Skin epidermis (tissue), 12 donors: ENCODE measurements around the gene DLGAP1.

Experiments
- H3K27ac ChIP-seq, 21 experiments: fragments of 200-600 bp; sonication (generic) in 11 of 21; one replicate each; pipeline ENCODE4 v1.5.0; 2020; ENCODE audit warnings: mild to moderate bottlenecking in 3 of 21, inconsistent platforms in 2 of 21, moderate library complexity in 2 of 21
- H3K4me3 ChIP-seq, 7 experiments: fragments of 200-600 bp; sonication (generic) in 2 of 7; one replicate each; pipeline ENCODE4 v1.5.0; 2020; ENCODE audit warnings: inconsistent platforms in 2 of 7, mild to moderate bottlenecking in 2 of 7, moderate library complexity in 1 of 7

The DLGAP1 gene

DNA sequence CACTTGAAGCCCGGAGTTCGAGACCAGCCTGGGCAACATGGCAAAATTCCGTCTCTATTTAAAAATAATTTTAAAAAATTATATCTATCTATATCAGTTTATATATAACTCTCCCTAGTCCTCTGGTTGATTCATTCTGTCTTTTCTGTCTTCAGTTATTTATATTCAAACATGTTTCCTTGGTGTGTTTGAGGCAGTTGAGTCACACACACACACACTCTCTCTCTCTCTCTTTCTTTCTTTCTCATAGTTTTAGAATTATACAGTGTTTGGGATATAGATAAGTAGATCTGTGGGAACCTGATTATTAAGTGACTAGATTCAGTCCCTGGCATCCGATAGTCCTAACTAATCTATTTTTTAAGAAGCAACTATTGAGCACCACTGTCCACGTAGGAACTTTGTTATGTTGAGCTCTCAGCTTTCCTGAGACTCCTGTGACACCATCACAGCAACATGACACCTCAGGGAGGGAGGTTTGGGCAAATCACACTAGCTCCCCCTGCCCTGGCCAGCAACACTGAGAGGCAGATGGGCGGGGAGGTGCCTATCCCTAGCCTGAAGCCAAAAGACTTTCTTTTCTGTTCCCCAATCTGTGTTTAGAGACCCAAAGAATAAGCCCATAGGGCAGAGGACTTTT is 482.7 kb downstream of the DLGAP1 start:
- no peak overlapping the region for H3K27ac ChIP-seq

DNA sequence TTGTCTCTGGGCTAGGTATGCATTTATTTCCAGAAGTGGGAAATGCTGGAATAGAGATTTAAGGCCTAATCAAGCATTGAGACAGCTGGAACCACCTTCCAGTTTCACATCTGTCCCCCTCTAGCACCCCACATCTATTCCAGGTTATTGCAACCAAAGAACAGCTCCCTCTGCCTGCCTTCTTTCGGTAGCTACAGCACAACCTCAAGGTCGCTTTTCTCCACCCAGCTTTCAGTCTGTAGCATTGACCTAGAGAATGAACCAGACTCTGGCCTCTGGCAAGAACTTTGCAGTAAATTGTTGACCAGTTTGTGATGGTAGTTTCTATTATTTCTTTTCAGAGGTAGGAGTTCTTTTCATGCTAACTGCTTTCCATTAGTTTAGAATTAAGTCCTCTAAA is 484.2 kb downstream of the DLGAP1 start:
- Histone ChIP-seq H3K27ac (no peak overlapping the region), H3K4me3 (no peak overlapping the region)

More for the DNA sequence above, 482.7 kb downstream of the DLGAP1 start:
- no peak overlapping the region for H3K4me3 ChIP-seq

DNA sequence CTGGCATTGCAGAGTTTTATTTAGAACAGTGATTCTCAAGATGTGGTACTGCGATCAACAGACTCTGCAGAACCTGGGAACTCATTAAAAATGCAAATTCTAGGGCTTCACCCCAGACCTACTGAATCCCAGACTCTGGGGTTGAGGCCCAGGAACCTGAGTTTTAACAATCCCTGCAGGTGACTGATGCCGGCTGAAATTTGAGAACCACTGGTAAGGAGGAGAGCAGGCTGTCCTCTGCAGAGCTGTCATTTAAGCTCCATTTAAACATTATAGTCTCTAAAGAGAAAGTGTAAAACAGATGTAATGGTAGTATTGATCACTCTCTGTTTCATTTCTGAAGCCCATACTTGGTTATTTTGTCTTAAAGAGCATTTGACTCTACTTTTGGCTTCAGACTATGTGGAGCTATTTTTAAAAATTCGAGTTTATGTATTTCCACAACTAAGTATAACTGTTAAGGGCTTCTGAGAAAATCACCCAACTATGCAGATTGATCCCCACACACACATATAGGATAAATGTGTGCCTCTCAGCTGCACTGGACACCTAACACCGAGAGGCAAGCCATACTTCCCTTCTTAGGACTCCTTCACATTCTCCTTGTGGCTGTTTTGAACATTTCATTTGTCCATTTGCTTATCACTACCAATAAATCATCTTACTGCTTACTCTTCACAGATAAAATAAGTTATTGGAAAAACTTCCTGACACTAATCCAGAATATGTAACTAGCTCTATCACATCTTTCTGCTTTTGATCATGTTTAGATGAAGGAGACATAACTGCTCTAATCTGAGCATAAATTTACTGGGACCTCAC is 487.5 kb downstream of the DLGAP1 start:
- Histone ChIP-seq H3K4me3 (no peak overlapping the region), H3K27ac (no peak overlapping the region)

DNA sequence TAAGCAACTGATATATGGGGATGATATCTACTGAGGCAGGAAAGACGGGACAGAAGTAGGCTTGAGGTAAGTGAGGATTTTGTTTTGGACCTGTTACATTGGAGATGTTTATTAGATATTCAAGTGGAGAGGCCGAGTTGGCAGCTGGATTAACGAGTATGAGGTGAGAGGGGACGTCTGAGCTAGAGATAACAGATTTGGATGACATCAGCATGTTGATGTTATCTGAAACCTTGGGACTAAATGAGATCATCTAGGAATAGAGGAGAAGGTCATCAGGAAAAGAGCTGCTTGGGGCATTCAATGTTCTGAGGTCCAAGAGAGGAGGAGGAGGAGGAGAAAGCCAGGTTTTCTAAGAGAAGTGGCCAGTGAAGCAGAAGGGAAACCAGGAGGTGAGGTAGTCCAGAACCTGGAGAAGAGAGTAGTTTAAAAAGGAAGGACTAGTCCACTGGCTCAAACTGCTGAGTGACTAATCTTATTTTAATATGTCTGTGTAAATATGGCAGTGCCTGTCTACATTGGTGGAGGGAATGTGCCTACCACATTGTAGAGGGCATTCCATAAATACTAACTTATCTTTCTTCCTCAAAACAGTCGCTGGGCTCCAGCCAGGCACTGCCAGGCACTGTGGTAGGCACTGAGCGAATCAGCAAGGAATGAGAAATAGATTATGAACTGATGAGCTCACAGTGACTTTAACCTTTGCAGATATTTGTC is 488.3 kb downstream of the DLGAP1 start:
- Histone ChIP-seq H3K27ac (no peak overlapping the region), H3K4me3 (no peak overlapping the region)

DNA sequence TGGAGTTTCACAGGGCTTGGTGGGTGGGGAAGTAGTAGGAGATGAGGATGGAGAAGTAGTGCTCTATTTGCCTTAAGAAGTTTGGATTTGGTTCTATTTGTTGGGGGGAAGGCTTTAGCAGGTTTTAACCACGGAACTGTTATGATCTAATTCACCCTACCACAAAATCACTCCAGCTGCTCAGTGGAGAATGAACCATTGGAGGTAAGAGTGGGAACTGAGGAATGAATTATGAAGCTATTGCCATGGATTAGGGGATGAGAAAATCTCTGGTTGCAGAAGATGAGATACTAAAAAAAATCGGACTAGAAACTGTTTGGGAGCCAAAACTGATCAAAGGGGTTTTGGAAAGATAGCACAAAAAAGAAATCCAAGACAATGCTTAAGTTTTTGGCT is 488.9 kb downstream of the DLGAP1 start:
- H3K27ac ChIP-seq: no peak overlapping the region

DNA sequence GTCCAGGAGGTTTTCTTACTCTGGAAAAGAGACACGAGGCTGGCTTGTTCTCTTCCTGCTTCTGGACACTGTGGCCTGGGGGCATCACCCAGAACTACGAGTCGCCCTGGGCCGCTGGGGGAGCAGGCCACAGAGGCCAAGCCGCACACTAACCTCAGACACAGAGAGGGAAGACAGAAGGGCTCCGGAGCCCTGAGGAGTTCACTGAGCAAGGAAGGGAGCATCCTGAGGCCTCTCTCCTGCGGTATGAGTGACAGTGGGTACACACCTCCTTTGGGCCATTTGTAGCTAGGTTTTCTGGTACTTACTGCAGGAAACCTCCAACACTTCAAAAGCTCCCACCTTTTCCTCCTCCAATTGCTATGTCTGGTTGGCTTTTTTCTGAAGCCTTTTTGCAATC is 494.1 kb downstream of the DLGAP1 start:
- no peak overlapping the region for H3K27ac ChIP-seq
- no peak overlapping the region for H3K4me3 ChIP-seq

More for the DNA sequence above, 488.9 kb downstream of the DLGAP1 start:
- H3K4me3 ChIP-seq: no peak overlapping the region

DNA sequence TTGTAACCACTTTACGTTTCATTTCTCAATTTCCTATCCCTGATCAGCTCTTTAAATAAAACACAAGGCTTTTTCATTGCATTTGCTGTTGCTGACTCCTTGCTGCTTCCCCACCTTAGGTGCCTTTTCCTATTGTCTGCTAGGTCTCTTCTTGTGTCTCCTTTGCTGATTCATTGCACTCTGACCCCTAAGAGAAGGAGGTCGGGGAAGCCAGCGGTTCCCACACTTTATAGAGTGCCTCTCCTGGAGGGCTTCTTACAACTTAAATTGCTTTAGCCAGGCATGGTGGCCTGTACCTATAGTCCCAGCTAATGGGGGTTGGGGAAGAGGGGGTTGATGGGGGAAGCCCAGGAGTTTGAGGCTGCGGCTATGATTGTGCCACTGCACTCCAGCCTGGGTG is 495.0 kb downstream of the DLGAP1 start:
- H3K4me3 ChIP-seq: no peak overlapping the region
- H3K27ac ChIP-seq: no peak overlapping the region

DNA sequence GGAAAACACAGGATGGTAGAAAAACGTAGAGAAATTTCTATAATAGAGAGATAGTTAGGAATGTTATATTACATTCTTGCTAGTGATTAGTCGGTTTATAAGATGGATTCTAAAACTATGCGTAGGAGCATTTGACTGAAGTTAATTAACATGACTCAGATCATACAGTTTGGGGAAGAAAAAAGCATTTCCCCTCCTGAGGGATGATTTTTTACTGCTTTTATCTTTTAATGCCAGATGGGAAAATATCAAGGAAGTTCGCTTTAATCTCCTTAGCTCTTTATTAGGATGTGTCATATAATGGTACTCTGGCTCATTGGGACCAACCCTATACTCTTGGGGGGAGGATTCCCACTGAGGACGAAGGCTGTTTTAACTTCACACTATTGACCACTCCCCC is 503.1 kb downstream of the DLGAP1 start:
- H3K4me3 ChIP-seq: no peak overlapping the region
- no peak overlapping the region for H3K27ac ChIP-seq

DNA sequence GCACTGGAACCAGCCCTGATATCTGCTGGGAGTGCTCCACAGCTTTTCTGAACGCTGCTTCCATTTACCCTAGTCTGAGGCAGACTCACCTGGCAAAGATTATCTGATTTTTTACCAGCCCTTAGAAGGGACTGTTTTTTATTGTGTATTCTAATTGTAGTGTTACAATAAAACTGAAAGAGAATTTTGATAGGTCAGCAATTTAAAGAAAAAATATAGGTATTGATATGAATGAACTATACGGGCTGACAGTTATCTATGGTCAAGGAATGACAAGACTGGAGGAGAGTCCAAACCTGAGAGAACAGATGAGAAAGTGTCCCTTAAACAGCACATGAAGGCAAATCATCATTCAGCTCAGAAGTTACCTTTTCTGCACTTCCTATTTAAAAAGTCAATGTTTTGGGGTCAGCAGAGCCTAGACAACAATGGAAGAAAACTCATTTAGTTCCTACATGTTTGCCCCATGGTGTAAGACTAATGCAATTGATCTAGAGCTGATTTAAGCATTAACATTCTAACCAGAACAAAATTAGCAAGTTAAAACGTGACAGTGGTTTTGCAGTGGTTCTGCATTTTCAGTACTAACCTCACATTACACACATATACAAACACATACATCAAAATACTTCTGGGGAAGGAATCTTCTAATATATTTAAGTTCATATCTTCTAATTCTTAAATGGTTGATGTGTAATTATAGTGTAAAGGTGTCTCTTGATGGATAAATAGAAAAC is 504.3 kb downstream of the DLGAP1 start:
- Histone ChIP-seq H3K4me3 (no peak overlapping the region), H3K27ac (no peak overlapping the region)

DNA sequence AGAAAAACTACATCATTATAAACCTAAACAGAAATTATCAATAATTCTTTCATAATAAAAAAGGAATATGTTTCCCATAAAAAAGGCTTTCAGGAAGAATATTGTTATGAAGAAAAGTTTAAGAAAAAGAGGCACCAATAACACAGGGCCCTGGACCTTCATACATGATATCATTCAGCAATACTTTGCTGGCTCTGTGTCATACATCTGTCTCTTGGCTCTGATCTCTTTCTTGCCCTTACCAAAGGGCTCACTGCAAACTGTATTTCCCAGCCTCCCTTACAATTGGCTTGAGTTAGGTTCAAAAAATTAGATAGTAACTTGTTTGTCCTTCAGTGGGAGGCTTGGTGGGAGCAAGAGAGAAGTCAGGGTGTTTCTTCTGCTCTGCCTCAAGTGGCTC is 506.1 kb downstream of the DLGAP1 start:
- no peak overlapping the region for H3K27ac ChIP-seq
- H3K4me3 ChIP-seq: no peak overlapping the region

DNA sequence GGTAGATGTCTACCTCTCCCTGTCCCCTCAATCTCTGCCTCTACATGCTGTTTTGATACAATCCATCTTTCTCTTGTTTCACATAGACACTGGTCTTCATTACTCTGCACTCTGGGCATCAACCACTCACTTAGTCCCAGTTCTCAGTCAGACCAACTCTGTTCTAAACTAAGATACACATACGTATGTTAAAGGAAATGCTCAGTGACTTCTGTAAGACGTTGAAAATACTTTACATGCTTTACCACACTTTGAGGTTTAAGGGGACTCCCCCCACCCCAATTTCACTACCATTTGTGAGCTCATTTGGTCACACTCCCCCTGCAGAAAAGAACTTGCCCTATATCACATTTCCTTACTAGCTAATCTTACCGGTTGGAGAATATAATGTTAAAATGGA is 507.7 kb downstream of the DLGAP1 start:
- no peak overlapping the region for H3K27ac ChIP-seq
- no peak overlapping the region for H3K4me3 ChIP-seq

DNA sequence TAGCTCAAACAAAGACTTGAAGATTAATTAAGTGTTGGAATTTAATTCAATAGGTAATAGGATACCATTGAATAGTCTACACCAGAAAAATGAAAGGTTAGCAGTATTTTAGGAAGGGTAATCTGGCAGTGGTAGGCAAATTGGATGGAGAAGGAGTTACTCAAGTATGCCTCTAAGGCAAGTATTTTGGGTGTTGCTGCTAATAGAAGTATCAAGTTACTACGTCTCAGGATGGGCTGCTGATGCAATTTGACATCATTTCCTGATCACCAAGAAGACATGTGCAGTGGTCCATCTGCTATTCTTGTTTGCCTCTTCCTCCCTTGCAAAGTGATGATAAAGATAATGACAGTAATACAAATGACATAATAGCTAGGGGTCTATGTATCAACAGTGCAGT is 519.8 kb downstream of the DLGAP1 start:
- Histone ChIP-seq H3K27ac (no peak overlapping the region), H3K4me3 (no peak overlapping the region)

DNA sequence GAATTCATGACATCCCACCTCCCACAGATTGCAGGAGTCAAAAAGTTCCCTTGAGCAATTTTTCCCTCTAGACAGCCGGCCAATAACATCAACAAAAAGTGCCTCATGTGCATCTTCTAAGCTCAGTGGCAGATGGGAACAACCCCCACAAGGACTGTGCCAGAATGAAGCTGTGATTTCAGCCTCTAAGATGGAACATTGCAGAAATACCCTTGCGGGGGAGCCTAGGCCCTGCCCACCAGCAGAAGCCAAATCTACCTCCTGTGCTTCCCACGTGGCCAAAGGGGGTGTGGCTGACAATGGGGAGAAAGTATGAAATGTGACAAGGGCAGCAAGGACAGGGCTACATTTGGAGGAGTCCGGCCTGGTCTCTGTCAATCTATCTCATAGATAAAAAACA is 522.8 kb downstream of the DLGAP1 start:
- Histone ChIP-seq H3K4me3 (no peak overlapping the region), H3K27ac (no peak overlapping the region)

DNA sequence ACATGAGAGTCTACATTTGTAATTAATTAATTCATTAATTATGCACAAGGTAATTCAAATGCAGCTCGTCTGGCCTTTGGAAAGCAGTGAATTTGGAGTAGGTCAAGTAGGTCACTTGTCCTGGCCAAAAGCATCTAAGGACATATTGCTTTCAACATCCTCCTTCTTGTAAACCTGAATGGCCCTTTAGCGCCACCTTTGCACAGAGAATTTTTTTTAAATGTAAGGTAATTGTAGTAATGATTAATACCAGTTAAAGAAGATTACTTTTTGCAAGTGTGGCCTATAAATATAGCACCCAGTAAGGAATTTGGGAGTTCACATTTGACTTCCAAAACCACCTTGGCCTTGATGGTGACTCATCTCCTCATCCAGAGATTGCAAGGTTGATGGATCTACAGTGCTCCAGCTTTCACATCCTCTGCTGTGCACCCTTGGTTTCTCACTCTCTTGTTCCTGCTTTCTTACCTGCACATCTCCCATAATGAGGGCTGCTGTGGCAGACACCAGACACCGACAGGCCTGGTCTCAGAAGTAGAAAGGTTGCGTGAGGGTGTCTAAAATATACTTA is 523.5 kb downstream of the DLGAP1 start:
- Histone ChIP-seq H3K27ac (no peak overlapping the region), H3K4me3 (no peak overlapping the region)

DNA sequence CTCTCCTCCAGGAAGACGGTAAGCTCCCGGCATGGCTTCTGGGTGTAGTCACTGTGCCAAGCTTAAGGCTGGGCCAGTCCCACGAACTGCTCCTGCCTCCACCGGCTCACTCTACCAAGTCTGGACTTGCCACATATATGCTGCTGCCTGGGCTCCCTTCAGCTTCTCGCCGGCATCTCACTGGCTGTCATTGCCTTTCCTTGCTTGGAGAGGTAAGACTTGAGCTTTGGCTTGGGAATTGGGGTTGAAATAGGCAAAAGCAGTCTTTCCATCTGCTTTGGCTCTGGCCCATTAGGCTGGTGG is 524.1 kb downstream of the DLGAP1 start:
- Histone ChIP-seq H3K4me3 (no peak overlapping the region), H3K27ac (no peak overlapping the region)

DNA sequence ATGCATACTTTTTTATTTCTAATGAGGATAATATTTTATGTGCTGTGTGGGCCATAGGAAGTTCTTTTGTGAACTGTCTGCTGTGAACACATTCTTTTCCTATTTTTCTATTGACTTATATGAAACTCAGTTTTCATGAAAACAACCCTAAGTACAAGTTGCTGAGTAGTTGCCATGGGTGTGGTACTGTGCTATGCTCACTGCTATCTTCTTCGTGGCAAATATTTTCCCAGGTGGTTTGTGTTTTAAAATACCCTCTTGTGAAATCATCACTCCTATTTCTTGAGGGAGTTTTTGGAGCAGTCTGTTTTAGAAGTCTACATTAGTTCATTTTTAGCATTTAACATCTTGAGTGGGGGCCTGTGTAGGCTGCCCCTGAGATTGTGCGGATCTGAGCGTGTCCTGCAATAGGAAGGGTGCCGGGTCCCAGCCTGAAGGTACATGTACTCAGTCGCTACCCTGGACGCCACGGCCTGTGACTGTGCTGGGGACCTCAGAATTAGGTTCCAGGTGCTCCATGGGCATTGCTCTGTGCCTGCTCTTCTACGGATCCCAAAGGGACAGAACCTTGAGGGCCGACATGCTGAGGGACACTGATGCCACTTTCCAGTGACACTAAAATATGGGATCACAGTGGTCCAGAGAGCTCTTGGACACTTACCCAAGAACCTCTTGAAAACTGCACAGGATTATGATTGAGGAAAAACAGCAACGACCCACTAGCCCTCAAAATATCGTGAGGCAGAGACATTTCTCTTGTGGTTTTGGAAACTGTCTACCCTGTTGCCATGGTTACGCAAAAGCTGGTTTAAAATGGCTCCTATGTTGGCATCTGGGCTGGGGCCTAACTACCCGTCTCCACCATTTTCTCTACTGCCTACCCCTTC is 524.7 kb downstream of the DLGAP1 start:
- Histone ChIP-seq H3K4me3 (no peak overlapping the region), H3K27ac (no peak overlapping the region)

DNA sequence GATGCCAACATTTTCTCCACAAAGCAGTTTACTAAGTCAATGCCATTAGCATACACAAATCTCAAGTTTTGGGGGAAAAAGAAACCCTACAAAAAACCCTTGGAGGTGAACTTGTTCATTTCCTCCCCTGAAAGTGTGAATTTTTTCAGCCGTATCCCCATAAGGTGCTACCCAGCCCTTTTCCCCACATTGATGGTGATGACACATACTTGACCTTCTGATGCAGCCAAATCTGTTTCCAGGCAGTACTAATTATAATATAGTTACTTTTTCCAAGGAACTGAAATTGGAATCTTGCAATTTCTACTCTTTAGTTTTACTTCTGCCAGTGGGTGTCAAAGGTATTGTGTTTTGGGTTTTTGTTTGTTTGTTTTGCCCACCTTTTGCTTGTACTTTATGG is 530.7 kb downstream of the DLGAP1 start:
- Histone ChIP-seq H3K27ac (peak overlapping the region in 1 of 21 experiments; percentile 40), H3K4me3 (no peak overlapping the region)

DNA sequence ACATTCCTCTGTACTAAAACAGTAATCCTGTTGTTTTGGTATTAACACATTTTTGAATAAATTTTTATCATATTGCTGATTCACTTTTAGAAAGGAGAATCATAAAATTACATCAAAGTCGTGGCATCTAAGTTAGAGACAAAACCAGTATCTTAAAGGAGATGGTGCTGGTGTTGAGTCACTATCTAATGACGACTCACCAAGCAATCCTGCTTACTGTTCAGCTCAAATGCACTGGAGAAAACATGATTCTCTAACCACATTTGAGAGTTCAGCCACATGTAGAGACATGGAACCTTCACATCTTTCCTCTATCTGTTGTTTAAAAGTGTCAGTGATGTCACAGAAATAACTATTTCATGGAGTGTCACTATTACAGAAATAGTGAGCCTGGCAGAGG is 531.4 kb downstream of the DLGAP1 start:
- Histone ChIP-seq H3K27ac (peak overlapping the region in 1 of 21 experiments; percentile 40), H3K4me3 (no peak overlapping the region)

DNA sequence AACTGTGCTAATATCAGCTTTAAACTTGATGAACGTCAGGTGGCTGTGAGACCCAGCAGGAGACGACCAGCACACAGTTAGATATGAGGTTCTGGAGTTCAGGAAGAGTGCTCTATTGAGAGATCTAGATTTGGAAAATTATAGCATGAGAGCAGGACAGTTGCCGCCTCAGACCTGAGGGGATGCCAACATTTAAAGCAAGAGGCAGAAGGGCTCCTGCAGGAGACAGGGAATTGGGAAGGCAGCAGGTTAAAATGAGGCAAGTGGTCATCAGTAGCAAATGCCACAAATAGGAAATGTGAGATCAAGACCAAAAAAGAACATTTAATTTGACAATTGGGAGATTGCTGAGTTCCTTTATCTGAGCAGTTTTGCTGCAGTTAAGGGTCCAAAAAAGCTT is 533.3 kb downstream of the DLGAP1 start:
- no peak overlapping the region for H3K27ac ChIP-seq
- no peak overlapping the region for H3K4me3 ChIP-seq
